Measurements from ENCODE around the gene HIRIP3. TPM values are rescaled to one million over a fixed set of nuclear protein-coding genes. Genes with fewer than 3 reads are reported as not detected.

Gene HIRIP3
- total and polyA plus RNA-seq, 2 of the 4 experiments (the other 2 are of a cell fraction): 5.0 to 10.5 TPM

GRCh38 chr16:29974291-29975133 lies 20.9 kb downstream of the HIRIP3 start:
- DNase-seq (peak; percentile 12), ATAC-seq (ENCODE audit: low read depth) (no peak)
- Histone ChIP-seq H3K4me3 (ENCODE audit: insufficient read depth, low read depth, low read length) (peak overlapping the region; percentile 69), H4K8ac (ENCODE audit: low read depth in 2 of 2, low read length in 2 of 2) (peak overlapping the region; percentile 68 to 98; a peak in 3 of 4 replicates), H2BK20ac (ENCODE audit: low read depth, low read length) (no peak overlapping the region), H3K4me2 (ENCODE audit: low read depth, low read length) (peak overlapping the region; percentile 91), H3K27ac (ENCODE audit: insufficient read depth, low read length) (peak overlapping the region; percentile 92), H2AK9ac (replicated peaks; ENCODE audit: low read depth, low read length, poor library complexity) (peak overlapping the region; percentile 99), H3K56ac (ENCODE audit: extremely low read depth, insufficient read depth, low read length) (peak overlapping the region; percentile 81), H3K4ac (ENCODE audit: low read depth, low read length) (peak overlapping the region; percentile 97), H3K36me3 (ENCODE audit: control insufficient read depth, insufficient read depth, low read length) (peaks cover 26% of the 10 kb centered on the region), H3K9me3 (ENCODE audit: control insufficient read depth, insufficient read depth, low read length) (no peaks in the 10 kb centered on the region), H3K27me3 (ENCODE audit: control insufficient read depth, insufficient read depth, low read length) (no peaks in the 10 kb centered on the region), H3K23ac (ENCODE audit: low read depth, low read length) (peak overlapping the region; percentile 99), H2BK15ac (ENCODE audit: low read depth, low read length) (no peak overlapping the region), H2AFZ (replicated peaks; ENCODE audit: low read length, poor library complexity) (peak overlapping the region; percentile 97), H3K18ac (ENCODE audit: low read depth, low read length) (no peak overlapping the region), H3K9ac (ENCODE audit: low read depth, low read length) (peak overlapping the region; percentile 94), H4K91ac (ENCODE audit: insufficient read depth, low read depth, low read length) (peak overlapping the region; percentile 17; the same call in 1 of the 2 replicates), H3K79me1 (ENCODE audit: low read depth in 1 of 2, low read length in 2 of 2) (peaks cover 6 to 58% of the 10 kb centered on the region in 2 experiments), H3K4me1 (ENCODE audit: control insufficient read depth, insufficient read depth, low read length) (peaks cover 13% of the 10 kb centered on the region; the same call in 1 of the 2 replicates), H3K9me1 (ENCODE audit: insufficient read depth, low read length) (peaks cover 28% of the 10 kb centered on the region), H2AK5ac (ENCODE audit: low read depth, low read length) (peak overlapping the region; percentile 57), H3K14ac (replicated peaks; ENCODE audit: low read depth, low read length) (peak overlapping the region; percentile 99), H2BK120ac (ENCODE audit: low read depth, low read length) (no peak overlapping the region), H4K5ac (ENCODE audit: low read depth, low read length) (no peak overlapping the region), H2BK5ac (ENCODE audit: low read depth, low read length, poor library complexity, severe bottlenecking) (peak overlapping the region; percentile 79), H4K20me1 (ENCODE audit: insufficient read depth, low read length) (peaks cover 44% of the 10 kb centered on the region)
- no TSS peak for BruUV-seq (replicated peaks)
- dilution Hi-C loops (cut with HindIII; ENCODE audit: low sequenced_read_pairs, unreplicated experiment): no loop called here
- in situ Hi-C loops (cut with MboI; ENCODE audit: low sequenced_read_pairs): no loop called here
- ChIA-PET POLR2A (ENCODE audit: unreplicated experiment) (no interaction called here), CTCF (interaction anchor here (0.6 to 1.3 kb wide), 2 partner anchors 13 to 190 kb away, joined by 3 read pairs; partner anchors contain the start of gene TMEM219)
- intact Hi-C loops (cut with micrococcal nuclease): loop anchor here (5.0 kb wide), 1 partner anchor 47 kb away; the partner anchor contains the start of gene KCTD13
- WGBS, 2 experiments (ENCODE audit: extremely low coverage in 2 of 2, insufficient read length in 1 of 2): 0% methylated on average over 5 of the region's 31 CpGs; no CpG with 5 or more reads in 1 of the 2 experiments
- TF ChIP-seq BHLHE40 (IDR thresholded peaks at IDR 0.05; ENCODE audit: low read depth, low read length) (no peak), SMC3 (IDR thresholded peaks at IDR 0.05; ENCODE audit: low read depth, low read length) (no peak), MXI1 (IDR thresholded peaks at IDR 0.05; ENCODE audit: borderline replicate concordance, low read depth, low read length) (no peak), FOS (IDR thresholded peaks at IDR 0.05; ENCODE audit: low read depth, low read length) (no peak), RCOR1 (IDR thresholded peaks at IDR 0.05; ENCODE audit: insufficient replicate concordance, low read length) (no peak), RFX5 (IDR thresholded peaks at IDR 0.05; ENCODE audit: low read depth, low read length) (no peak), POLR2A (IDR thresholded peaks at IDR 0.05; ENCODE audit: low read depth, low read length) (no peak), CHD1 (IDR thresholded peaks at IDR 0.05; ENCODE audit: low read depth, low read length) (no peak), MAFK (IDR thresholded peaks at IDR 0.05; ENCODE audit: low read depth, low read length) (no peak), NFE2L2 (IDR thresholded peaks at IDR 0.05; ENCODE audit: low read depth, low read length) (no peak), CEBPB (IDR thresholded peaks at IDR 0.05; ENCODE audit: low read depth, low read length) (no peak), MAZ (IDR thresholded peaks at IDR 0.05; ENCODE audit: borderline replicate concordance, low read depth, low read length) (no peak), RAD21 (IDR thresholded peaks at IDR 0.05; ENCODE audit: low read length) (no peak)
- TF ChIP-seq, protein P1, sequence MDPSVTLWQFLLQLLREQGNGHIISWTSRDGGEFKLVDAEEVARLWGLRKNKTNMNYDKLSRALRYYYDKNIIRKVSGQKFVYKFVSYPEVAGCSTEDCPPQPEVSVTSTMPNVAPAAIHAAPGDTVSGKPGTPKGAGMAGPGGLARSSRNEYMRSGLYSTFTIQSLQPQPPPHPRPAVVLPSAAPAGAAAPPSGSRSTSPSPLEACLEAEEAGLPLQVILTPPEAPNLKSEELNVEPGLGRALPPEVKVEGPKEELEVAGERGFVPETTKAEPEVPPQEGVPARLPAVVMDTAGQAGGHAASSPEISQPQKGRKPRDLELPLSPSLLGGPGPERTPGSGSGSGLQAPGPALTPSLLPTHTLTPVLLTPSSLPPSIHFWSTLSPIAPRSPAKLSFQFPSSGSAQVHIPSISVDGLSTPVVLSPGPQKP (IDR thresholded peaks at IDR 0.05; ENCODE audit: borderline replicate concordance, low read depth, low read length): no peak
- TF ChIP-seq, protein P2, sequence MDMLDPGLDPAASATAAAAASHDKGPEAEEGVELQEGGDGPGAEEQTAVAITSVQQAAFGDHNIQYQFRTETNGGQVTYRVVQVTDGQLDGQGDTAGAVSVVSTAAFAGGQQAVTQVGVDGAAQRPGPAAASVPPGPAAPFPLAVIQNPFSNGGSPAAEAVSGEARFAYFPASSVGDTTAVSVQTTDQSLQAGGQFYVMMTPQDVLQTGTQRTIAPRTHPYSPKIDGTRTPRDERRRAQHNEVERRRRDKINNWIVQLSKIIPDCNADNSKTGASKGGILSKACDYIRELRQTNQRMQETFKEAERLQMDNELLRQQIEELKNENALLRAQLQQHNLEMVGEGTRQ (IDR thresholded peaks at IDR 0.05; ENCODE audit: low read depth, low read length): no peak
